Stimulated activated naive CD8-positive, alpha-beta T cell treated with anti-CD3 and anti-CD28 coated beads, Interleukin-15, Interleukin-2, amounts not matched to agents 100 U/mL and 50 U/mL, for 24 hours (primary cell): ENCODE data around the gene SOX10.

ENCODE experiments used
- ATAC-seq: fragments of 150-1000 bp; cut with Tn5 transposase; one replicate; pipeline ENCODE4 v1.10.0; 2021
- DNase-seq: peaks from one replicate; pipeline ENCODE4 v3.0.0; 2021

The SOX10 gene

GRCh38 chr22:37983860-37984791 is at the start of gene SOX10:
Gene SOX10 (minus strand): TSS chr22:37984555. CDS start chr22:37983784, 771 bp downstream.
- no peak for ATAC-seq

GRCh38 chr22:38033522-38034277 is 49.3 kb upstream of the SOX10 start:
- DNase-seq: no peak
- no peak for ATAC-seq

More at GRCh38 chr22:37983860-37984791, at the start of gene SOX10:
- DNase-seq: no peak

- ATAC-seq: no peak
- DNase-seq: no peak
Measured at GRCh38 chr22:38032681-38033521, 48.5 kb upstream of the SOX10 start.

GRCh38 chr22:38031491-38031890 is 47.1 kb upstream of the SOX10 start:
- DNase-seq (no peak), ATAC-seq (no peak)

- ATAC-seq (no peak), DNase-seq (no peak)
Measured at GRCh38 chr22:38030311-38031133, 46.2 kb upstream of the SOX10 start.

GRCh38 chr22:38029901-38030300 is 45.5 kb upstream of the SOX10 start:
- DNase-seq (no peak), ATAC-seq (no peak)

- DNase-seq (no peak), ATAC-seq (no peak)
Measured at GRCh38 chr22:38029370-38029769, 45.0 kb upstream of the SOX10 start.

GRCh38 chr22:38028344-38029130 is 44.2 kb upstream of the SOX10 start:
- no peak for ATAC-seq
- no peak for DNase-seq

GRCh38 chr22:38027487-38027886 is 43.1 kb upstream of the SOX10 start:
- no peak for DNase-seq

GRCh38 chr22:38026130-38027111 is 42.1 kb upstream of the SOX10 start:
- no peak for DNase-seq
- ATAC-seq: no peak

More at GRCh38 chr22:38027487-38027886, 43.1 kb upstream of the SOX10 start:
- no peak for ATAC-seq

GRCh38 chr22:38025514-38025913 is 41.2 kb upstream of the SOX10 start:
- DNase-seq (no peak), ATAC-seq (no peak)

GRCh38 chr22:38023045-38023444 is 38.7 kb upstream of the SOX10 start:
- ATAC-seq (no peak), DNase-seq (no peak)

- ATAC-seq (no peak), DNase-seq (no peak)
Measured at GRCh38 chr22:38021206-38021605, 36.9 kb upstream of the SOX10 start.

GRCh38 chr22:38018938-38019827 is 34.8 kb upstream of the SOX10 start:
- ATAC-seq (no peak), DNase-seq (no peak)

- DNase-seq: no peak
Measured at GRCh38 chr22:38017939-38018885, 33.9 kb upstream of the SOX10 start.

GRCh38 chr22:38017272-38017920 is 33.0 kb upstream of the SOX10 start:
- DNase-seq (no peak), ATAC-seq (no peak)

More at GRCh38 chr22:38017939-38018885, 33.9 kb upstream of the SOX10 start:
- ATAC-seq: no peak
